Type B pancreatic cell (in vitro differentiated cells): ENCODE results near the gene KCNQ2. TPM values are rescaled to one million over a fixed set of nuclear protein-coding genes. Genes with fewer than 3 reads are reported as not detected.

Source experiments
- DNase-seq: peaks from one replicate; pipeline ENCODE4 v3.0.0; 2021; ENCODE audit warnings: mixed read lengths; ENCODE audit not compliant: unreplicated experiment; ENCODE audit errors: extremely low spot score
- H3K27ac Mint-ChIP-seq: 2 replicates; pipeline ENCODE4 v1.8.0; 2021; ENCODE audit warnings: mild to moderate bottlenecking, mixed read lengths
- H3K27me3 Mint-ChIP-seq: 2 replicates; pipeline ENCODE4 v1.8.0; 2021; ENCODE audit warnings: mixed read lengths
- H3K36me3 Mint-ChIP-seq: 2 replicates; pipeline ENCODE4 v1.8.0; 2021; ENCODE audit warnings: mixed read lengths
- H3K4me1 Mint-ChIP-seq: one replicate; pipeline ENCODE4 v1.8.0; 2021; ENCODE audit warnings: mixed read lengths; ENCODE audit not compliant: unreplicated experiment
- H3K4me3 Mint-ChIP-seq: 2 replicates; pipeline ENCODE4 v1.8.0; 2021; ENCODE audit warnings: mild to moderate bottlenecking, mixed read lengths
- H3K9me3 Mint-ChIP-seq: 2 replicates; pipeline ENCODE4 v1.8.0; 2021; ENCODE audit warnings: mixed read lengths
- CTCF ChIP-seq: fragments of 200-600 bp; sonication (generic); conservative IDR thresholded peaks from 2 replicates; pipeline ENCODE4 v1.5.0; 2021; ENCODE audit warnings: antibody characterized with exemption, mild to moderate bottlenecking
- total RNA-seq: library from RNA; stranded (reverse); gene quantifications from 2 replicates; pipeline ENCODE4 v1.2.1, GENCODE V29; 2021; ENCODE audit warnings: low replicate concordance

Gene KCNQ2
- total RNA-seq, 1 donor from 2014 or later: 47.3 TPM

- H3K27ac Mint-ChIP-seq: no peak overlapping the region
- H3K27me3 Mint-ChIP-seq: peaks cover 39% of the 10 kb centered on the region
- H3K9me3 Mint-ChIP-seq: peaks cover 5% of the 10 kb centered on the region
- no peak overlapping the region for H3K4me3 Mint-ChIP-seq
- DNase-seq: no peak
- no peaks in the 10 kb centered on the region for H3K36me3 Mint-ChIP-seq
- no peak for TF ChIP-seq CTCF
- H3K4me1 Mint-ChIP-seq: no peaks in the 10 kb centered on the region
These were observed 32.2 kb upstream of the KCNQ2 start for GRCh38 chr20:63504642-63505041.

- no peak for DNase-seq
- no peaks in the 10 kb centered on the region for H3K4me1 Mint-ChIP-seq
- peaks cover 5% of the 10 kb centered on the region for H3K9me3 Mint-ChIP-seq
- peaks cover 33% of the 10 kb centered on the region for H3K27me3 Mint-ChIP-seq
- no peak overlapping the region for H3K27ac Mint-ChIP-seq
- no peaks in the 10 kb centered on the region for H3K36me3 Mint-ChIP-seq
- no peak overlapping the region for H3K4me3 Mint-ChIP-seq
- TF ChIP-seq CTCF: no peak
These were observed 31.1 kb upstream of the KCNQ2 start for GRCh38 chr20:63503524-63503923.

- H3K4me3 Mint-ChIP-seq: no peak overlapping the region
- H3K27ac Mint-ChIP-seq: no peak overlapping the region
- TF ChIP-seq CTCF: no peak
- H3K36me3 Mint-ChIP-seq: no peaks in the 10 kb centered on the region
- peaks cover 5% of the 10 kb centered on the region for H3K9me3 Mint-ChIP-seq
- no peak for DNase-seq
- H3K4me1 Mint-ChIP-seq: no peaks in the 10 kb centered on the region
- peaks cover 27% of the 10 kb centered on the region for H3K27me3 Mint-ChIP-seq
These were observed 30.3 kb upstream of the KCNQ2 start for GRCh38 chr20:63502671-63503172.

- Mint-ChIP-seq H3K27ac (no peak overlapping the region), H3K4me1 (no peaks in the 10 kb centered on the region), H3K9me3 (peaks cover 5% of the 10 kb centered on the region), H3K4me3 (no peak overlapping the region), H3K27me3 (peaks cover 32% of the 10 kb centered on the region), H3K36me3 (no peaks in the 10 kb centered on the region)
- no peak for TF ChIP-seq CTCF
- no peak for DNase-seq
These were observed 29.6 kb upstream of the KCNQ2 start for GRCh38 chr20:63501818-63502670.

GRCh38 chr20:63500902-63501817 is 28.7 kb upstream of the KCNQ2 start:
- DNase-seq: no peak
- Mint-ChIP-seq H3K36me3 (no peaks in the 10 kb centered on the region), H3K27me3 (peaks cover 35% of the 10 kb centered on the region), H3K9me3 (peaks cover 5% of the 10 kb centered on the region), H3K27ac (no peak overlapping the region), H3K4me1 (no peaks in the 10 kb centered on the region), H3K4me3 (peak overlapping the region; percentile 67)
- TF ChIP-seq CTCF: no peak
